Lung (tissue), 12 donors: Measurements from ENCODE around the gene MPG. TPM values are rescaled to one million over a fixed set of nuclear protein-coding genes. Genes with fewer than 3 reads are reported as not detected.

Experiments used
- ATAC-seq: fragments of 200-7000 bp; cut with Tn5 transposase; one replicate; pipeline ENCODE4 v1.9.1; 2020; ENCODE audit warnings: moderate number of reproducible peaks; ENCODE audit not compliant: insufficient read depth, low FRiP score
- DNase-seq, 3 donors: peaks; one replicate each; pipeline ENCODE4 v3.0.0-alpha.2; 2013 to 2017
- H3K27ac ChIP-seq, 2 donors: one replicate each; pipeline ENCODE4 v1.5.1; 2013; ENCODE audit warnings: mild to moderate bottlenecking in 2 of 2, moderate library complexity in 2 of 2, control low read depth in 1 of 2, inconsistent platforms in 1 of 2, low read depth in 1 of 2, low read length in 1 of 2
- H3K27me3 ChIP-seq, 3 donors: one replicate each; pipeline ENCODE4 v1.5.1; 2013; ENCODE audit warnings: low read length in 2 of 3; ENCODE audit not compliant: control insufficient read depth in 3 of 3, insufficient read depth in 3 of 3
- H3K36me3 ChIP-seq, 4 donors: one replicate each; pipeline ENCODE4 v1.5.1; 2013; ENCODE audit warnings: low read length in 4 of 4, mild to moderate bottlenecking in 1 of 4, moderate library complexity in 1 of 4; ENCODE audit not compliant: control insufficient read depth in 4 of 4, insufficient read depth in 4 of 4
- H3K4me1 ChIP-seq, 5 donors: one replicate each; pipeline ENCODE4 v1.5.1; 2013; ENCODE audit warnings: low read length in 5 of 5, mild to moderate bottlenecking in 2 of 5, moderate library complexity in 1 of 5; ENCODE audit not compliant: control insufficient read depth in 5 of 5, insufficient read depth in 5 of 5
- H3K4me3 ChIP-seq: one replicate; pipeline ENCODE4 v1.5.1; 2013; ENCODE audit warnings: mild to moderate bottlenecking, control low read depth, moderate library complexity
- H3K9ac ChIP-seq, 2 donors: one replicate each; pipeline ENCODE4 v1.5.1; 2013; ENCODE audit warnings: low read length in 2 of 2, control low read depth in 1 of 2; ENCODE audit not compliant: insufficient read depth in 1 of 2
- H3K9me3 ChIP-seq, 4 donors: one replicate each; pipeline ENCODE4 v1.5.1; 2013; ENCODE audit warnings: low read length in 3 of 4, mild to moderate bottlenecking in 1 of 4, moderate library complexity in 1 of 4; ENCODE audit not compliant: control insufficient read depth in 4 of 4, insufficient read depth in 3 of 4
- WGBS, 2 donors: extraction: QIAGEN DNeasy Blood & Tissue Kit; methylation state at CpG; one replicate each; pipeline ENCODE4 v1.1.7; 2013; 5-methylcytosine and 5-hydroxymethylcytosine counted together
- polyA plus RNA-seq, 2 donors: library from polyadenylated mRNA; stranded (reverse); fragments of 200-250 nt; gene quantifications; one replicate each; pipeline ENCODE4 v1.2.1, GENCODE V29; 2013
- total RNA-seq, 2 donors: library from RNA; depleted of rRNA in 1 of 2; stranded (reverse); fragments of >200 nt in 1 of 2; gene quantifications; one replicate each; pipeline ENCODE4 v1.2.1, GENCODE V29; 2014 to 2021
- TF ChIP-seq, protein P1 (sequence below): IDR thresholded peaks from 2 replicates; pipeline ENCODE4 v1.5.1; 2012; ENCODE audit warnings: mild to moderate bottlenecking; ENCODE audit errors: control extremely low read depth, extremely low read depth
- donor health status: control.
- donor health status: control.
- donor health status: Bipolar disorder and iron deficiency.
- donor health status: healthy.
- donor health status: DM: yes; HTN: yes; CAD: no.

The MPG gene
- total and polyA plus RNA-seq, 4 donors = 61.1 to 101 (median 79.6) TPM

DNA sequence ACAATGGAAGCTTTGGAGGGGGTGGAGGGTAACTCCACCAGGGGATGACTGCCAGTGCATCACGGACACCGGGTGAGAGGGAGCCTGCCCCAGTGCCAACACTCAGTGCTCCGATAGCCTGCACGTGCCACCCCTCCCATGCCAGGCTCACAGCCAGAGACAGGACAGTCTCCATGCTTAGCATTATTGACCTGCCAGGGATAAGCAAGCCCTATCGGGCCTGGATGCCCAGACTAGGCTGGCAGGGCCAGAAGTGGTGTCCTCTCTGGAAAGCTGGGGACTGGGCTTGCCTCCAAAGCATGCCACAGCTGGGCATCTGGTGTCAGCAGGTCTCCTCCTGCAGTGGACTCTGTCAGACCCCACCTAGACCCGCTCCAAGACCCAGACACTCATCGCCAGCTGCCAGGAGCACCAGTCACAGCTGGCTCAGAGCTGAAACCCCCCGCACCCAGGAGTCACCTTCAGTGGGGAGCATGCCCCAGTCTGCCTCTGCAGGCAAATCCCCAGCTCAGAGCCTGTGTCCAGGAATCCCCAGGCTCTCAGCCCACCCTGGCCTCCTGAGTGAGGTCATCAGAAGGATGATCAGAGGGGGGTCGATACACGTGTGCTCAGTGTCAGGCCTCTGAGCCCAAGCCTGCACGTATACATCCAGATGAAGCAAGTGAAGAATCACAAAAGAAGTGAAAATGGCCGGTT is 3.8 kb upstream of the MPG start:
- H3K9ac ChIP-seq = no peak overlapping the region
- peaks cover 9 to 58% (median 43%) of the 10 kb centered on the region in 5 donors for H3K4me1 ChIP-seq
- TF ChIP-seq, protein P1, sequence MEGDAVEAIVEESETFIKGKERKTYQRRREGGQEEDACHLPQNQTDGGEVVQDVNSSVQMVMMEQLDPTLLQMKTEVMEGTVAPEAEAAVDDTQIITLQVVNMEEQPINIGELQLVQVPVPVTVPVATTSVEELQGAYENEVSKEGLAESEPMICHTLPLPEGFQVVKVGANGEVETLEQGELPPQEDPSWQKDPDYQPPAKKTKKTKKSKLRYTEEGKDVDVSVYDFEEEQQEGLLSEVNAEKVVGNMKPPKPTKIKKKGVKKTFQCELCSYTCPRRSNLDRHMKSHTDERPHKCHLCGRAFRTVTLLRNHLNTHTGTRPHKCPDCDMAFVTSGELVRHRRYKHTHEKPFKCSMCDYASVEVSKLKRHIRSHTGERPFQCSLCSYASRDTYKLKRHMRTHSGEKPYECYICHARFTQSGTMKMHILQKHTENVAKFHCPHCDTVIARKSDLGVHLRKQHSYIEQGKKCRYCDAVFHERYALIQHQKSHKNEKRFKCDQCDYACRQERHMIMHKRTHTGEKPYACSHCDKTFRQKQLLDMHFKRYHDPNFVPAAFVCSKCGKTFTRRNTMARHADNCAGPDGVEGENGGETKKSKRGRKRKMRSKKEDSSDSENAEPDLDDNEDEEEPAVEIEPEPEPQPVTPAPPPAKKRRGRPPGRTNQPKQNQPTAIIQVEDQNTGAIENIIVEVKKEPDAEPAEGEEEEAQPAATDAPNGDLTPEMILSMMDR = no peak
- no peaks in the 10 kb centered on the region for H3K9me3 ChIP-seq
- H3K27me3 ChIP-seq = no peaks in the 10 kb centered on the region
- H3K36me3 ChIP-seq = no peaks in the 10 kb centered on the region
- ATAC-seq (no peak), DNase-seq (no peak)
- H3K27ac ChIP-seq = peak overlapping the region in 1 of 2 donors; percentile 95
- no peak overlapping the region for H3K4me3 ChIP-seq
- WGBS, 2 donors = 71 to 75% methylated on average over 12 of the region's 12 CpGs

DNA sequence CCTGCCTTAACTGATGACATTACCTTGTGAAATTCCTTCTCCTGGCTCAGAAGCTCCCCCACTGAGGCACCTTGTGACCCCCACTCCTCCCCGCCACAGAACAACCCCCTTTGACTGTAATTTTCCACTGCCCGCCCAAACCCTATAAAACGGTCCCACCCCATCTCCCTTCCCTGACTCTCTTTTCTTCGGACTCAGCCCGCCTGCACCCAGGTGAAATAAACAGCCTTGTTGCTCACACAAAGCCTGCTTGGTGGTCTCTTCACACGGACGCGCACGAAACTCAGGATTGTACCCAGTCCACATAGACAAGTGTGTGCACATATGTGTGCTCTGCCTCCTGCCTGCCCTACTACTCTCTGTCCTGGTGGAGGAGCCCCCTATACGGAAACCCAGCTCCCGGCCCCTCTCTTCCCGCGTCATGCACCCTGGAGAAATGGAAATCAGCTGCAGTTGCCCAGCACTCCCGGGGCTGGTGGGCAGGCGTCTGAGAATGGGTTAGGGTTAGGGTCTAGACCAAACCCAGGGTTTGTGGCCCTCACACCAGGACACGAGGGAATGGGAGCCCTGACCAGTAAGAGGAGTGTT is 3.2 kb upstream of the MPG start:
- TF ChIP-seq, protein P1 = no peak
- Histone ChIP-seq H3K27me3 (no peaks in the 10 kb centered on the region), H3K9ac (no peak overlapping the region), H3K4me3 (no peak overlapping the region), H3K36me3 (peaks cover 0 to 6% (median 2%) of the 10 kb centered on the region in 4 donors), H3K4me1 (peaks cover 9 to 58% (median 43%) of the 10 kb centered on the region in 5 donors), H3K27ac (peak overlapping the region; percentile 55 to 96), H3K9me3 (no peaks in the 10 kb centered on the region)
- ATAC-seq = no peak
- DNase-seq = no peak
- 88 to 91% methylated on average over 16 of the region's 16 CpGs for WGBS, 2 donors

DNA sequence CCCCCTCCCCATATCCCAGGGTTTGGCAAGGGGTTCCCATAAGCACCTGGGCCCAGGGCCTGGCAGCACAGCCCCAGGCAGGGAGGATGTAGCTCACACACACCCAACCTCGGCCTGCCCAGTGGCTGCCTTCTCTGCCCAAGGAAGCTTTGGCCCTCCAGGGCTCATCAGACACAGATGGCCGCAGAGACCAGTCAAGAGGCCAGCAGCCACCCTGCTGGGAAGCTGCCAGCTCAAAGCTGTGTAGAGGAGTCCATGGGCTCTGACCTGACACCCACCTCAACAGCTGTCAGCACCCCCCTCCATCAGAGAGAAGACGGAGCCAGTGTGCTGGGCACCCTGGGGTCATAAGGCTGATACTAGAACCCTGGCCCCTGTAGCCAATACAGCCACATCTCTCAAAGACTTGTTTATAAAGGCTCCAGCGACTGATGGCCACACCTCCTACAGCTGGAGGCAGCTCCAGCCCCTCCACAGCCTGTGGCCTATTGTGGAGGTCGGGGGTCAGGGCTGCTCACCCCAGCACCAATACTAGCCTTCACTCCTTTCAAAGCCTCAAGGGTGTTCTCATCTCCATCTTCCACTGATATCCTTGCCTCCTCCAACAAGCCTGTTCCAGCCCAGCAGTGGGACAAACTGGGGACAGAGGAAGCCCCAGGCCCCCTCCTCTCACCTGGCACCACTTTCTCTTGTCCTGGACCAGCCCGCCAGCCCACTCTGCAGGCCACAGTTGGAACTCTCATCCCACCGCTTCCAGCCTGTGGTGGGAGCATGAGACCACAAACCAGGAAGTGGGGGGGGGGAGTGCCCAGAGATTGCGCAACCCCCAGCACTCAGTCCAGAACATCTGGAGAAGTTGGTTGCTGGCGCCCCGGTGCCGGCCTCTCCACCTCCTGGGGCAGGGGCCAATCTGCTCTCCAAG is 2.2 kb upstream of the MPG start:
- peaks cover 9 to 54% (median 38%) of the 10 kb centered on the region in 5 donors for H3K4me1 ChIP-seq
- H3K4me3 ChIP-seq = no peak overlapping the region
- H3K9ac ChIP-seq = peak overlapping the region in 1 of 2 donors; percentile 55
- TF ChIP-seq, protein P1 = no peak
- DNase-seq (peak; percentile 92 to 96 (median 93)), ATAC-seq (no peak)
- H3K36me3 ChIP-seq = peaks cover 0 to 8% (median 2%) of the 10 kb centered on the region in 4 donors
- H3K27ac ChIP-seq = peak overlapping the region; percentile 75 to 96
- H3K9me3 ChIP-seq = no peaks in the 10 kb centered on the region
- WGBS, 2 donors = 14 to 23% methylated on average over 11 of the region's 11 CpGs
- H3K27me3 ChIP-seq = no peaks in the 10 kb centered on the region
